Fibroblast of lung (primary cell): Measurements from ENCODE around the gene TMEM9.

Source experiments
- CTCF ChIP-seq, 2 donors: IDR thresholded peaks in 1 of 2; conservative IDR thresholded peaks in 1 of 2; 1 replicate in 1 of 2; 2 replicates in 1 of 2; pipeline ENCODE4 v1.5.1; 2011 to 2012; ENCODE audit warnings: low read length in 2 of 2, control low read depth in 1 of 2, inconsistent platforms in 1 of 2, low read depth in 1 of 2, mild to moderate bottlenecking in 1 of 2
- EZH2 ChIP-seq: IDR thresholded peaks from 2 replicates; pipeline ENCODE4 v1.5.1; 2012; ENCODE audit warnings: low read length, control low read depth, mild to moderate bottlenecking; ENCODE audit errors: missing control alignments

DNA sequence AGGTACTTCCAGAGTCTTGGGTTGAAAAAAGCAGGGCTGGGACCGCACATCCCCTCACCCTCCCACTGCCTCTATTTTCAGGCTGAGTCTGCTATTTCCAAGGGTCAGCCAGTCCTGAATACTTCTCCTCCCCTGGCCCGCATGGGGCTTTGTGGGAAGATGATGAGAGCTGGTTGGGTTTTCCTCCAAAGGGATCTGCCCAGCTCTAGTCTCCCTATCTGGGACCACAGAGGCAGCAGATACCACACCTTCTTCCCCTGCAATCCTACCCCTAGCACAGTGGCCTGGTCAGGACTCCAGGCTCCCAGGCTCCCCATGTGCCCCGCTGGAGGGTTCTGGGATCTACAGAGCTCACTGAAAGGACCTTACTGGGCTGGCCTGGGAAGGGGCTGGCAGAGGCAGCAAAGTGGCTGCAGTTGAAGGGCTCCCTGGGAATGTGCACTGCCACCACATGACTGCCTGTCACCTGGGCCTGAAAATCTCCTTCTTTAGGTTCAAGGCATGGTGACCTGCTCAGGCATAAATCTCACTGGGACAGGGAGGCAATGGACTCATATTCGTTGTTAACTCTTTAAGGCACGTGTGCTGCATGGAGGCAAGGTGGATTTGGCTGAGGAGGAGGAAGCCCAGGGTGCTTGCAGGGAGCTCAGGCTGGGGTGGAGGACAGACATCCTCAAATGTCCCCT, 55.1 kb downstream of the TMEM9 start:
- TF ChIP-seq CTCF (conservative IDR thresholded peaks at IDR 0.05 in 1 of 2, IDR thresholded peaks at IDR 0.05 in 1 of 2; ENCODE audit: low read depth in 1 of 2, low read length in 2 of 2) (no peak), EZH2 (no peak)
